HG03460 (cell line): ENCODE measurements around the gene SH2D1A.
A peak's percentile ranks its signal among the peaks of the same experiment; 100 is the strongest.
"Not testable (repeated sequence)": the region's sequence is repeated elsewhere in the genome, so short reads cannot be mapped to it uniquely, and the experiment has no call there.

Source experiments
- ATAC-seq: cut with Tn5 transposase; IDR thresholded peaks from one replicate; pipeline ENCODE4 v1.9.1; 2021; ENCODE audit not compliant: unreplicated experiment

Gene SH2D1A

GRCh38 chrX:124348885-124349453 lies 2.6 kb downstream of the SH2D1A start:
- no peak for ATAC-seq

GRCh38 chrX:124354648-124355047 lies 8.3 kb downstream of the SH2D1A start:
- no peak for ATAC-seq

DNA sequence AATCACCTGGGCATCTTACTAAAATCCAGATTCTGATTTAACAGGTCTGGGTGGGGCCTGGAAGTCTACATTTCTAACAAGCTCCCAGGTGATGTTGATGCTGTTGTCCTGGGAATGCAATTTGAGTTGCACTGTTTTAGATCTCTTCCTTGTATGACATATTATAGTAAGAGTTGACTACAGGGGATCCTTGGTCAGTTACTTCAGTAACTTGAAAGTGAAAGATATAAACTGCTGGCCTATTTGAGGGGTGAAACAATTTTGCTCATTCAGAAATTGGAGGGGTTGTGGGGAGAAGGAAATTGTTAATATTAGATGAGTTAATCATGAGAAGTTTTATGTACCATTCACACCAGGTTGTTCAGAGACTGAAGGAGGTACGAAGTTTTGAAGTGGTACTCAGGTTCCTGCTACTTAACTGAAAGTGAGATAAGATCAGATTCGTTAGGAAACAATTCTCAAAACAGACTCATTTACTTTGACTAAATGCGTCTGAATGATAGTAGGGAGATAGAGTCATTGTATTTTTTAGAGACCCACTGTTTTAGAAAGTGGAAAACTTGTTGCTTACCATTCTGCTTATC lies 12.5 kb downstream of the SH2D1A start:
- ATAC-seq = no peak

DNA sequence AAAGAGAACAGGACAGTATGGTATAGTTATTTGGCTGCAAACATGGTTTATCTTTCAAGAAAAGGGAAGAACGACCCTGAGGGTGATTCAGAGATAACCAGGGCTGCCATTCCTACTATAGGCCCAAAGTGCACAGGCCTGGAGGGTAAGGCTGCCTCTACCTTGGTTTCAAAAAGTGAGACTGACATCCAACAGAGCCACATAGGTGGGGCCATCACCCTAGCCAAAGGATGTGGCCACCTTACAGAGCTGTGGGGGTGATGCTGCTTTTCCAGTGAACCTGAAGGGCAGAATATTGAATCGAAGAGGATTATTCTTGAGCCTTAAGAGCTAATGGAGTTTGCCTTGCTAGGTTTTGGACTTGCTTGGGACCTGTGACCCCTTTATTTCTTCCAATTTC lies 15.7 kb downstream of the SH2D1A start:
- no peak for ATAC-seq

DNA sequence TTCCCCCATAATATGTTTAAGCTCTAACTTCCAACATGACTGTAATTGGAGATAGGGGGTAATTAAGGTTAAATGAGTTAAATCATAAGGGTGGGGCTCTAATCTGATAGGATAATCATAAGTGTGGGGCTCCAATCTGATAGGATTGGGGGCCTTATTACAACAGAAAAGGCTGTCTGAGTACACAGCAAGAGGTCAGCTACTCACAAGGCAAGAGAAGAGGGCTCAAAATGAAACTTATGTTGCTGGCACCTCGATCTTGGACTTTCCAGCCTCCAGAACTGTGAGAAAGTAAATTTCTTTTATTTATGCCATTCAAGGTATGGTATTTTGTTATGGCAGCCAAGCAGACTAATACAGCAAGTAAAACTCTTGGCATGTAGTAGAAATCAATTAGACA lies 16.4 kb downstream of the SH2D1A start:
- ATAC-seq = no peak

DNA sequence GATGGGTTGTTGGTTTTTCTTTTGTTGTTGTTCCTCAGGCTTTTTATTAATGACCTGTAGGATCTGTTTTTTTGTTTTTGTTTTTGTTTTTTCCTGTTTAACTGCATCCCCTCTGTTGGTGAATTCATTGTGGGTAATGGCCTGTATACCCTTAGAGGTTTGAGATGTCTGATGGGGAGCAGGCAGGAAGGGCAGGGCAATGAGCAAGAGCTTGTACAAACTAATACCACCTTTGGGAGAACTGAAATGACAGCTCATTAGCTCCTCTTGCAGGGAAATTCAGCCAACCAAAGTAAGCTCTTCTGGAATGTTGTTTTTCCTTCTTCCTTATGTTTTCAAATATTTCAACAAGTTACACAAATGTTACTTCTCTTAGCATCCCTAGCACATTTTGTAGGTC lies 23.4 kb downstream of the SH2D1A start:
- ATAC-seq = no peak

DNA sequence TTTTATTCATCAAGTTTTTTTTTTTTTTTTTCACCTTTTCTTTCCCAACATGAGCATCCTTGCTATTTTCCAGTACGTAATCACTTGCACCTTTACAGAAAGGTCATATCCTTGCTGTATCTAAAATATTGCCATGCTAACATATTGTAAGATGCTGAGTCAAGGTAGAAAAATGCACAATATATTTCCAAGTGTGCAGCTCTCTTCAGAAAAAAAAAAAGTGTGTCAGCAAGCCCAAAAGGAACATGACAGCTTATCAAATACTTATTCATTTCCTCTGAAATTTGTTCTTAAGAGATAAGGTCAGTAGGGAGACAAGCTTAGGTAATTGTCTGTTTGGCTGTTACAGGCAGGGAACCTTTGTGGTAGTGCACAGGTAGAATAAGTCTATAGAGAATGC lies 27.0 kb downstream of the SH2D1A start:
- ATAC-seq = no peak

GRCh38 chrX:124378643-124379042 lies 32.3 kb downstream of the SH2D1A start:
- no peak for ATAC-seq

DNA sequence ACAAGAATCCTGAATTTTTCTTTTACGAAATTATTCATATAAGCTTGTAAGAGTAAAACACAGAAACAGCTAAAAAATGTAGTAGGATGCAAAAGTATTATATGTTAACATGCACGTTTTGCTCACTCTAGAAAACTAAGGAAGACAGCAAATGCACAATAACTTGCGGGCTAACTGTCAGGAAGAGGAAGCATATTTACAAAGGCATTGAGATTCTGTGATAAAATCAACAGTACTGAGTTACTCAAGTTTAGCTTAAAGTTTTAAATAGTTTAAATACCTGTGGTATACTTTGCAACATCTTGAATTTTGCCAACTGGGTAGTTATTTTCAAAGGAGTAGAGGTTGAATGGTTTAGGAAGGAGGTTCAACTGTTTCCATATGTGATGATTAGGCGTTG lies 37.0 kb downstream of the SH2D1A start:
- ATAC-seq = no peak

GRCh38 chrX:124386401-124386800 lies 40.0 kb downstream of the SH2D1A start:
- ATAC-seq = no peak

- peak; percentile 75 for ATAC-seq
Observed at GRCh38 chrX:124388562-124388961, 42.2 kb downstream of the SH2D1A start.

DNA sequence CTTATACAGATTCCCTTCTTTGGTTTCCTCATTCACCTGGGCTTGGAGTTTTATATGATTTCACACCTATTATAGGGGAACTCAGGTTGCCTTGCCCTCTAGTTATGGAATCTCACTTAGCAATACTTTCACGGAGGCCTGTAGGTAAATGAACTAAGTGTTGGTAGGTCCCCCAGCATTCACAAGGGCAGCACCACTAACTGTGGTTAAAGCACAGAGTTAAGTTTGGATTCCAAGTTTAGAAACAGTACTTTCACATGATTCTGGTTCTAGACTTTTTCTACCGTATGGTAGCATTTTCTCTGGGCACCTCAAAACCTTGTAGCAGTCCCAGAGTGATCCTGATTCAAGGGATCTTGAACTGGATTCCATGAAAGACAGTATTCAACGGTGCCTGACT lies 46.4 kb downstream of the SH2D1A start:
- ATAC-seq = no peak

- no peak for ATAC-seq
Observed at GRCh38 chrX:124393238-124393637, 46.9 kb downstream of the SH2D1A start.

DNA sequence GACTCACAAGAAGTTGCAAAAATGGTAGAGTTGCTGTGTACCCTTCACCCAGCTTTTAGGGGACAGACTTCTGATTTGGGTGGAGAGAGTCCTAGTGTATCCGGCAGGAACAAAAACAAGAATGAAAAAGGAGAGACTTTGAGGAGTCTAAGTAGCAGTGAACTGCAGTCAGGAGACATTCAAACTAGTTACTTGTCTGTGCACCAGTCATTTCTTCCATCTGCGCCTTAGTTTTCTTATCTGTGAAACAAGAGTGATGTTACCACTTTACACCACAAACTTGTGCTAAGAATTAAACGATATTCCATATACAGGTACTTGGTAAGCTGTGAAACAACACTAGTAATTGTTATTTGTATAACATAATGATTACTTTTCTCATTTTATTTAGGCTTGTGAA lies 47.3 kb downstream of the SH2D1A start:
- no peak for ATAC-seq

GRCh38 chrX:124395145-124395880 lies 49.0 kb downstream of the SH2D1A start:
- ATAC-seq = no peak

DNA sequence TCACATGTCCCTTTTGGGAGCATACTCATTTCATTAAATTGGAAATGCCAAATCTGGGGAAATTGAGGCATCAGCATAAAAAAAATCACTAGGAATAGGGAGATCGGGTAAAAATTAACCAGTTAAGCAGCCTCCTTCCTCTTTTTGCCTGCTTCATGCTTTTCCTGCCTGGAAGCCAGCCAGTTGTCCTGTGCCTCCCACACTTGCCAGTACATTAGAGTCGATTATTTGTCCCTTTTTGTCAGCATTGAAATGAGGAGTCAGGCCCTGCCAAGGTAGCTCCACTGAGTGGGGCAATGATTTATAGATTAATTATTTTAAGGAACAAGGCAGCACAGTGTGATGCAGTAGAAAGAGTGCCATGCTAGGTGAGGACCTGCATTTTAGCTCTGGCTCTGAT lies 55.3 kb downstream of the SH2D1A start:
- no peak for ATAC-seq

- no peak for ATAC-seq
Observed at GRCh38 chrX:124405868-124406267, 59.5 kb downstream of the SH2D1A start.

- ATAC-seq = no peak
Observed at GRCh38 chrX:124406294-124407014, 60.1 kb downstream of the SH2D1A start.

DNA sequence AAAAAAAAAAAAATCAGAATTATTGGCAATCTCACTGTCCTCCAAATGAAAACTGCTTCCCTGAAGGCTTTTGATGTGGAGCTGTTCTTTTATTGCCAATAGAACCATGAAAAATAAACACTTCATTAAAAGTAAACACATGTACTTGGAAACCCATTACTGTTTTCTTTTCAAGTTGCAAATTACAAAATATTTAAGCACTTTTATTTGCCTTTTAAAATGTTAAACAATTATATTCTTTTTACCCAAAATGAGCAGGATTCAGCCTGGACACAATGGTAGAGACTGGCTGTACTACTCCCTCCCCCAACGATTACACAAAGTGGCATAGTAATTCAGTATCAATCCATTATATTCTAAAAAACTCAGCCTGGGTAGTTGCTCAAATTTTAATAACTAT lies 60.9 kb downstream of the SH2D1A start:
- ATAC-seq = no peak

DNA sequence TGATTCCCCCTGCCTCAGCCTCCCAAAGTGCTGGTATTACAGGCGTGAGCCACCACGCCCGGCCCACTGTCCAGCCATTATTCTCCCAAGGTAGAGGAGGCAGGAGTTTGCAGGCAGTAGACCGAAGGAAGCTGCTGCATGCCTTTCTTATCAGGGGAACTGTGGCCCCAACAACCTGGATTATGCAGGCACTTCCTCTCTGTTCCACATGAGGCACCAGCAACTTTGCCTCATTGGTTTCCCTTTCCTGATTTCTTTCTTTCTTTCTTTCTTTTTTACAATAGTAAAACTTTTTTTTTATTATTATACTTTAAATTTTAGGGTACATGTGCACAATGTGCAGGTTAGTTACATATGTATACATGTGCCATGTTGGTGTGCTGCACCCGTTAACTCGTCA lies 62.0 kb downstream of the SH2D1A start:
- not testable (repeated sequence) for ATAC-seq

- ATAC-seq = no peak
Observed at GRCh38 chrX:124413244-124413643, 66.9 kb downstream of the SH2D1A start.

DNA sequence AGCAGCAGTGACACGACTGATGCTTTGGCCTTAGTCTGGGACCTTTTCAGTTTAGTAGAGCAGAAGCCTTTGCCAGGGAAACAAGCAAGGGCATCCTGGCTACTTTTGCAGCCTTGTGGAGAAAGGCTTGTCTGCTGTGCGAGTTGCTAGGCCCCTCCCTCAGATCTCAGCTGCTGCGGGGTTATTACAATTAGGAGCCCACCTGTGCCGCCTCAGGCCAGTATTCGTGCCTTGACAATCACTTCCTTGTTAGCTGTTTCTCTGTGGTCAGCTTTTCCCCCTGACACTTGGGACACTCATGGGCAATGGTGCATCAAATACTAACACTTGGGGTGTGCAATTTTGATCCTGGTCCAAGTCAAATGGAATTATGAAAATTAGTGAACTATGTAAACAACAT lies 67.9 kb downstream of the SH2D1A start:
- no peak for ATAC-seq
